Neural cell (in vitro differentiated cells): Measurements from ENCODE around the gene IFT43. TPM values are rescaled to one million over a fixed set of nuclear protein-coding genes. Genes with fewer than 3 reads are reported as not detected.

Source experiments
- H2AFZ ChIP-seq: fragments of 200-600, 300-800 bp; sonication (generic), shearing (Covaris generic); 2 replicates; pipeline ENCODE4 v1.6.0; 2014; ENCODE audit warnings: low read depth, mild to moderate bottlenecking, antibody characterized with exemption, low read length, moderate library complexity
- H3F3A ChIP-seq: fragments of 200-600 bp; shearing (Covaris generic); 2 replicates; pipeline ENCODE4 v1.6.1; 2016; ENCODE audit warnings: mild to moderate bottlenecking, moderate library complexity, mixed read lengths, antibody characterized with exemption, low read length; ENCODE audit not compliant: insufficient read depth, poor library complexity, severe bottlenecking
- H3K27ac ChIP-seq: fragments of 200-600, 300-800 bp; sonication (generic), shearing (Covaris generic); 2 replicates; pipeline ENCODE4 v1.5.1; 2014; ENCODE audit warnings: mild to moderate bottlenecking, low read length, moderate library complexity
- H3K27me3 ChIP-seq: fragments of 300-800, 200-600 bp; sonication (generic), shearing (Covaris generic); 2 replicates; pipeline ENCODE4 v1.6.0; 2014; ENCODE audit warnings: mild to moderate bottlenecking, low read depth, low read length, moderate library complexity; ENCODE audit not compliant: insufficient read depth
- H3K36me3 ChIP-seq: fragments of 300-800, 200-600 bp; sonication (generic), shearing (Covaris generic); 2 replicates; pipeline ENCODE4 v1.5.1; 2014; ENCODE audit warnings: mild to moderate bottlenecking, antibody characterized with exemption, low read length, moderate library complexity; ENCODE audit not compliant: insufficient read depth
- H3K4me2 ChIP-seq: fragments of 300-800, 200-600 bp; sonication (generic), shearing (Covaris generic); 2 replicates; pipeline ENCODE4 v1.6.0; 2014; ENCODE audit warnings: mild to moderate bottlenecking, low read length
- H3K4me3 ChIP-seq: fragments of 300-800, 200-600 bp; sonication (generic), shearing (Covaris generic); 2 replicates; pipeline ENCODE4 v1.5.1; 2014; ENCODE audit warnings: mild to moderate bottlenecking, low read length, moderate library complexity
- H3K79me2 ChIP-seq: fragments of 200-600 bp; shearing (Covaris generic); replicated peaks from 2 replicates; pipeline ENCODE4 v1.6.0; 2014; ENCODE audit warnings: mild to moderate bottlenecking, low read length, moderate library complexity; ENCODE audit not compliant: insufficient read depth
- H3K9ac ChIP-seq: fragments of 300-800, 200-600 bp; sonication (generic), shearing (Covaris generic); 2 replicates; pipeline ENCODE4 v1.6.1; 2016; ENCODE audit warnings: mild to moderate bottlenecking, low read length, mixed read lengths
- H3K9me2 ChIP-seq: fragments of 200-600 bp; shearing (Covaris generic); 2 replicates; pipeline ENCODE4 v1.6.1; 2016; ENCODE audit warnings: mild to moderate bottlenecking, low read length, mixed read lengths; ENCODE audit not compliant: insufficient read depth
- H3K9me3 ChIP-seq: fragments of 200-600, 300-800 bp; sonication (generic), shearing (Covaris generic); 2 replicates; pipeline ENCODE4 v1.6.1; 2016; ENCODE audit warnings: mild to moderate bottlenecking, mixed run types, low read length, moderate library complexity, mixed read lengths
- H4K20me1 ChIP-seq: fragments of 200-600 bp; shearing (Covaris generic); 2 replicates; pipeline ENCODE4 v1.6.1; 2016; ENCODE audit warnings: mild to moderate bottlenecking, mixed run types; ENCODE audit not compliant: insufficient read depth
- EP300 ChIP-seq: fragments of 450-650 bp; conservative IDR thresholded peaks from 2 replicates; pipeline ENCODE4 v1.6.1; 2014; ENCODE audit warnings: antibody characterized with exemption, mild to moderate bottlenecking, moderate library complexity; ENCODE audit not compliant: poor library complexity, severe bottlenecking
- EZH2 ChIP-seq: fragments of 200-600, 300-800 bp; shearing (Covaris generic), sonication (generic); IDR thresholded peaks from 2 replicates; pipeline ENCODE4 v1.6.1; 2014; ENCODE audit warnings: antibody characterized with exemption, low read length, borderline replicate concordance, mild to moderate bottlenecking; ENCODE audit not compliant: insufficient read depth, poor library complexity, severe bottlenecking
- MXI1 ChIP-seq: fragments of 450-650 bp; conservative IDR thresholded peaks from 2 replicates; pipeline ENCODE4 v1.6.1; 2014; ENCODE audit warnings: antibody characterized with exemption, mild to moderate bottlenecking; ENCODE audit not compliant: poor library complexity, severe bottlenecking
- POLR2AphosphoS5 ChIP-seq: IDR thresholded peaks from 2 replicates; pipeline ENCODE4 v1.6.1; 2012
- RAD21 ChIP-seq: fragments of 450-650 bp; conservative IDR thresholded peaks from 2 replicates; pipeline ENCODE4 v1.6.1; 2014; ENCODE audit warnings: antibody characterized with exemption, mild to moderate bottlenecking, moderate library complexity
- SMC3 ChIP-seq: fragments of 450-650 bp; conservative IDR thresholded peaks from 2 replicates; pipeline ENCODE4 v1.6.1; 2014; ENCODE audit warnings: antibody characterized with exemption, mild to moderate bottlenecking, moderate library complexity; ENCODE audit not compliant: poor library complexity
- TAF1 ChIP-seq: IDR thresholded peaks from 2 replicates; pipeline ENCODE4 v1.6.1; 2012; ENCODE audit warnings: low read depth
- polyA plus RNA-seq: library from polyadenylated mRNA; depleted of rRNA; stranded (reverse); fragments of >200 nt; gene quantifications from 2 replicates; pipeline ENCODE4 v1.2.3, GENCODE V29; 2014
- TF ChIP-seq, protein P1 (sequence below): fragments of 450-650 bp; IDR thresholded peaks from 2 replicates; pipeline ENCODE4 v1.5.1; 2014; ENCODE audit warnings: antibody characterized with exemption, mild to moderate bottlenecking, moderate library complexity; ENCODE audit not compliant: poor library complexity, severe bottlenecking
- TF ChIP-seq, protein P2 (sequence below): IDR thresholded peaks from 2 replicates; pipeline ENCODE4 v1.6.1; 2012; ENCODE audit warnings: borderline replicate concordance

IFT43 gene
- polyA plus RNA-seq, 1 donor from 2014 or later = 102 TPM

DNA sequence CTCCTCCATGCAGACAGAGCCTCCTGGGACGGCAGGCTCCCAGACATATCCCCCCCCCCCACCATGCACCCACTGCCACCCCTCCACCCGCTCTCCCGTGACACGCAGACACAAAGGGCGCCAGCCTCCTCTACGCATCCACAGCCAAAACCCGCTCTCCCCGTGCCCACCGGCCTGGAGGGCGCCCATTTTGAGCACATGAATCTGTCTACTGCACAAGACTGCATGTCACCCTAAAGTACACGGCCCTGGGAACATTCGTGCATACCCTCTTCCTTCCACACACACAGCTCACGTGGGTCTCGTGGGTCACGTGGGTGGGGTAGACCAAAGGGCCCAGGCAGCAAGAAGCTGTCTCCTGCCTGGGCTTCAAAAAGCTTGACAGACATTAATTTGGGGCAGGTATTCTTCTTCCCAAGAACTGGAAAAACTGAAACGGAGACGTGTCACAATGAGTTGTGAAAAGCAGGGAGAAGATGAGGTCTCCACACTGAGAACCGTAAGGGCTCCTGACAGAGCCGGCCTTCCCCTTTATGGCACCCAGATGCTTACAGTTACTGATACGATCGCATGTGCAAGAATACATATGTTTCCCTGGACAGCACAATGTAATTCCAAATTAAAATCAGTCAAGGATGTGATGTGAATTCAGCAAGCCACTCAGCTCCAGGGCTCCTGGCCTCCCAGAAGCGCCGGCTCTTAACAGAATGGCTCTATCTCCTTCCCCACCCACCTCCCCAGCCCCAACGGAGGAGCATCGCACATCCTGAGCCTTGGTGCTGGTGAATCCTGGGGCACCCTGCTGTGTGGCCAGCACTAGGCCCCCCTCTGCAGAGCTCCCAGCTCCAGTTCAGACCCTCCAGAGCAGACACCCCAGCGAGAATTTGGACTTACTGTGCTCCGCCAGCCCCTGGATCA is 5.7 kb upstream of the IFT43 start:
- no peaks in the 10 kb centered on the region for H3K36me3 ChIP-seq
- peaks cover 5% of the 10 kb centered on the region for H3K27me3 ChIP-seq
- no peak overlapping the region for H3K4me2 ChIP-seq
- no peak overlapping the region for H2AFZ ChIP-seq
- no peaks in the 10 kb centered on the region for H4K20me1 ChIP-seq
- no peaks in the 10 kb centered on the region for H3F3A ChIP-seq
- no peak overlapping the region for H3K27ac ChIP-seq
- no peaks in the 10 kb centered on the region for H3K9me2 ChIP-seq
- no peak overlapping the region for H3K9ac ChIP-seq
- H3K4me3 ChIP-seq = no peak overlapping the region
- no peaks in the 10 kb centered on the region for H3K79me2 ChIP-seq
- TF ChIP-seq POLR2AphosphoS5 (no peak), EZH2 (no peak), SMC3 (no peak), EP300 (no peak), MXI1 (no peak), TAF1 (no peak), RAD21 (no peak)
- TF ChIP-seq, protein P1, sequence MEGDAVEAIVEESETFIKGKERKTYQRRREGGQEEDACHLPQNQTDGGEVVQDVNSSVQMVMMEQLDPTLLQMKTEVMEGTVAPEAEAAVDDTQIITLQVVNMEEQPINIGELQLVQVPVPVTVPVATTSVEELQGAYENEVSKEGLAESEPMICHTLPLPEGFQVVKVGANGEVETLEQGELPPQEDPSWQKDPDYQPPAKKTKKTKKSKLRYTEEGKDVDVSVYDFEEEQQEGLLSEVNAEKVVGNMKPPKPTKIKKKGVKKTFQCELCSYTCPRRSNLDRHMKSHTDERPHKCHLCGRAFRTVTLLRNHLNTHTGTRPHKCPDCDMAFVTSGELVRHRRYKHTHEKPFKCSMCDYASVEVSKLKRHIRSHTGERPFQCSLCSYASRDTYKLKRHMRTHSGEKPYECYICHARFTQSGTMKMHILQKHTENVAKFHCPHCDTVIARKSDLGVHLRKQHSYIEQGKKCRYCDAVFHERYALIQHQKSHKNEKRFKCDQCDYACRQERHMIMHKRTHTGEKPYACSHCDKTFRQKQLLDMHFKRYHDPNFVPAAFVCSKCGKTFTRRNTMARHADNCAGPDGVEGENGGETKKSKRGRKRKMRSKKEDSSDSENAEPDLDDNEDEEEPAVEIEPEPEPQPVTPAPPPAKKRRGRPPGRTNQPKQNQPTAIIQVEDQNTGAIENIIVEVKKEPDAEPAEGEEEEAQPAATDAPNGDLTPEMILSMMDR = no peak
- TF ChIP-seq, protein P2, sequence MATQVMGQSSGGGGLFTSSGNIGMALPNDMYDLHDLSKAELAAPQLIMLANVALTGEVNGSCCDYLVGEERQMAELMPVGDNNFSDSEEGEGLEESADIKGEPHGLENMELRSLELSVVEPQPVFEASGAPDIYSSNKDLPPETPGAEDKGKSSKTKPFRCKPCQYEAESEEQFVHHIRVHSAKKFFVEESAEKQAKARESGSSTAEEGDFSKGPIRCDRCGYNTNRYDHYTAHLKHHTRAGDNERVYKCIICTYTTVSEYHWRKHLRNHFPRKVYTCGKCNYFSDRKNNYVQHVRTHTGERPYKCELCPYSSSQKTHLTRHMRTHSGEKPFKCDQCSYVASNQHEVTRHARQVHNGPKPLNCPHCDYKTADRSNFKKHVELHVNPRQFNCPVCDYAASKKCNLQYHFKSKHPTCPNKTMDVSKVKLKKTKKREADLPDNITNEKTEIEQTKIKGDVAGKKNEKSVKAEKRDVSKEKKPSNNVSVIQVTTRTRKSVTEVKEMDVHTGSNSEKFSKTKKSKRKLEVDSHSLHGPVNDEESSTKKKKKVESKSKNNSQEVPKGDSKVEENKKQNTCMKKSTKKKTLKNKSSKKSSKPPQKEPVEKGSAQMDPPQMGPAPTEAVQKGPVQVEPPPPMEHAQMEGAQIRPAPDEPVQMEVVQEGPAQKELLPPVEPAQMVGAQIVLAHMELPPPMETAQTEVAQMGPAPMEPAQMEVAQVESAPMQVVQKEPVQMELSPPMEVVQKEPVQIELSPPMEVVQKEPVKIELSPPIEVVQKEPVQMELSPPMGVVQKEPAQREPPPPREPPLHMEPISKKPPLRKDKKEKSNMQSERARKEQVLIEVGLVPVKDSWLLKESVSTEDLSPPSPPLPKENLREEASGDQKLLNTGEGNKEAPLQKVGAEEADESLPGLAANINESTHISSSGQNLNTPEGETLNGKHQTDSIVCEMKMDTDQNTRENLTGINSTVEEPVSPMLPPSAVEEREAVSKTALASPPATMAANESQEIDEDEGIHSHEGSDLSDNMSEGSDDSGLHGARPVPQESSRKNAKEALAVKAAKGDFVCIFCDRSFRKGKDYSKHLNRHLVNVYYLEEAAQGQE = no peak
- H3K9me3 ChIP-seq = no peaks in the 10 kb centered on the region

DNA sequence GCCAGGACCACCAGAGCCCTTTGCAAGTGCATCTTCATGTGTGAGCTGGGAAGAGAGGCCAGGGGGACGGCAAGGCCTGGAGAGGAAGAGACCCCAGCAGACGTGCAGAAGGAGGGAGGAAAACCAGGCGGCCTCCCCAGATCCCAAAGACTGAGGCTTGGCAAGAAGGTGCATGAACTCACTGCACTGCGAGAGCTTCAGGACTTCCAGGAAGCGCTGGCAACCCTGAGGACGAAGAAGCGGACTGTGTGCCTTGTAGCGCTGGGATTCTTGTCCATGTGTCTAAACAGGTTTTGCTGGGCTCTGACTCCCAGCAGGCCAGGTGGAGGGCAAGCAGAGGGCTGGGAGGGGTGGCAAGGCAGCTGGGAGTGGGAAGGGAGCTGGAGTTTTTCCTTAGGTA is 4.7 kb upstream of the IFT43 start:
- Histone ChIP-seq H3K9me3 (no peaks in the 10 kb centered on the region), H3K36me3 (no peaks in the 10 kb centered on the region), H4K20me1 (no peaks in the 10 kb centered on the region), H3K9ac (no peak overlapping the region), H3K27ac (no peak overlapping the region), H3K27me3 (peaks cover 5% of the 10 kb centered on the region), H3K9me2 (no peaks in the 10 kb centered on the region), H3F3A (no peaks in the 10 kb centered on the region), H3K4me3 (no peak overlapping the region), H3K79me2 (peaks cover under 1% of the 10 kb centered on the region), H3K4me2 (no peak overlapping the region), H2AFZ (no peak overlapping the region)
- TF ChIP-seq SMC3 (no peak), EZH2 (no peak), RAD21 (no peak), EP300 (no peak)
- TF ChIP-seq, protein P1 = no peak
